ENCODE measurements around the gene CXADR.

The CXADR gene

GRCh38 chr21:17560377-17561025, 47.7 kb downstream of the CXADR start:
- Histone ChIP-seq H3K4me3 (ENCODE audit: insufficient read depth, low read depth, low read length, poor library complexity, severe bottlenecking) (no peak overlapping the region), H3K27me3 (replicated peaks; ENCODE audit: control insufficient read depth, insufficient read depth, low read length, poor library complexity, severe bottlenecking) (no peaks in the 10 kb centered on the region), H3K4me1 (ENCODE audit: control insufficient read depth, insufficient read depth, low read length, poor library complexity, severe bottlenecking) (no peaks in the 10 kb centered on the region), H3K36me3 (ENCODE audit: control insufficient read depth, insufficient read depth, low read length) (no peaks in the 10 kb centered on the region), H3K27ac (ENCODE audit: insufficient read depth, low read length, poor library complexity, severe bottlenecking) (no peak overlapping the region), H3K9me3 (ENCODE audit: control insufficient read depth, low read length) (no peaks in the 10 kb centered on the region)
- no peak for DNase-seq

GRCh38 chr21:17570786-17571185, 57.9 kb downstream of the CXADR start:
- Histone ChIP-seq H3K27me3 (replicated peaks; ENCODE audit: control insufficient read depth, insufficient read depth, low read length, poor library complexity, severe bottlenecking) (no peaks in the 10 kb centered on the region), H3K27ac (ENCODE audit: insufficient read depth, low read length, poor library complexity, severe bottlenecking) (no peak overlapping the region), H3K9me3 (ENCODE audit: control insufficient read depth, low read length) (no peaks in the 10 kb centered on the region), H3K4me1 (ENCODE audit: control insufficient read depth, insufficient read depth, low read length, poor library complexity, severe bottlenecking) (no peaks in the 10 kb centered on the region), H3K36me3 (ENCODE audit: control insufficient read depth, insufficient read depth, low read length) (no peaks in the 10 kb centered on the region), H3K4me3 (ENCODE audit: insufficient read depth, low read depth, low read length, poor library complexity, severe bottlenecking) (no peak overlapping the region)
- no peak for DNase-seq

DNA sequence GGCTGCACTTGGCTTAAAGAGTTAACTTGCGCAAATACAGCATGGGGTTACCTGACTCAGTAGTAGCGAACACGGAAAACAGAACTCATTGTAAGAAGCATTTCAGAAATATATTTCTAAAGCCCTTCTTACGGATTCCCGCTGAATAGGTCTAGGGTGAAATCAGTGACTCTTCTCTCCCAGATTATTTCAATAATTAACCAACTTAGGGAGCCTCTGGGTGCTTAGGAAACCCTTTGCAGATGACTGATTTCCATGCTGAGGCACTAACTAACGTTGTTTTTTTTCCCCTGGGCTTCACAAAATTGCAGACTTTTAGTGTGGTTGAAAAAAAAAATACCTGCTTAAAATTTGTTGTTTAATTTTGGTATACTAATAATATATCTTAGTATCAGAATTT, 59.6 kb downstream of the CXADR start:
- Histone ChIP-seq H3K4me1 (ENCODE audit: control insufficient read depth, insufficient read depth, low read length, poor library complexity, severe bottlenecking) (no peaks in the 10 kb centered on the region), H3K27ac (ENCODE audit: insufficient read depth, low read length, poor library complexity, severe bottlenecking) (no peak overlapping the region), H3K36me3 (ENCODE audit: control insufficient read depth, insufficient read depth, low read length) (no peaks in the 10 kb centered on the region), H3K9me3 (ENCODE audit: control insufficient read depth, low read length) (no peaks in the 10 kb centered on the region), H3K27me3 (replicated peaks; ENCODE audit: control insufficient read depth, insufficient read depth, low read length, poor library complexity, severe bottlenecking) (no peaks in the 10 kb centered on the region), H3K4me3 (ENCODE audit: insufficient read depth, low read depth, low read length, poor library complexity, severe bottlenecking) (no peak overlapping the region)
- no peak for DNase-seq

DNA sequence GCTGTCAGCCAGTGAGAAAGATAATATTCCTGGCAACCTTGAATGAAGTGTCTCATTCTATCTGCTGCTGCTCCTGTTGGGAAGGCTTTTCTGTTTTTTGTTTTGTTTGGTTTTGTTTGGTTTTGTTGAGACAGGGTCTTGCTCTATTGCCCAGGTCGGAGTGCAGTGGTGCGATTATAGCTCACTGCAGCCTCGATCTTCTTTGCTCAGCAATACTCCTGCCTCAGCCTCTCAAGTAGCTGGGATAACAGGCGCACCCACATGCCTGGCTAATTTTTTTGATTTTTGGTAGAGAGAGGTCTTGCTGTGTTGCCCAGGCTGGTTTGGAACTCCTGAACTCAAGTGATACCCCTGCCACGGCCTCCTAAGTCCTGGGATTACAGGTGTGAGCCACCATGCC, 62.2 kb downstream of the CXADR start:
- no peaks in the 10 kb centered on the region for H3K27me3 ChIP-seq (replicated peaks; ENCODE audit: control insufficient read depth, insufficient read depth, low read length, poor library complexity, severe bottlenecking)
- no peaks in the 10 kb centered on the region for H3K9me3 ChIP-seq (ENCODE audit: control insufficient read depth, low read length)
- no peak overlapping the region for H3K27ac ChIP-seq (ENCODE audit: insufficient read depth, low read length, poor library complexity, severe bottlenecking)
- H3K36me3 ChIP-seq (ENCODE audit: control insufficient read depth, insufficient read depth, low read length) = no peaks in the 10 kb centered on the region
- no peaks in the 10 kb centered on the region for H3K4me1 ChIP-seq (ENCODE audit: control insufficient read depth, insufficient read depth, low read length, poor library complexity, severe bottlenecking)
- no peak for DNase-seq
- H3K4me3 ChIP-seq (ENCODE audit: insufficient read depth, low read depth, low read length, poor library complexity, severe bottlenecking) = no peak overlapping the region

- no peak overlapping the region for H3K27ac ChIP-seq (ENCODE audit: insufficient read depth, low read length, poor library complexity, severe bottlenecking)
- DNase-seq = no peak
- no peaks in the 10 kb centered on the region for H3K9me3 ChIP-seq (ENCODE audit: control insufficient read depth, low read length)
- no peaks in the 10 kb centered on the region for H3K36me3 ChIP-seq (ENCODE audit: control insufficient read depth, insufficient read depth, low read length)
- H3K4me3 ChIP-seq (ENCODE audit: insufficient read depth, low read depth, low read length, poor library complexity, severe bottlenecking) = no peak overlapping the region
- no peaks in the 10 kb centered on the region for H3K4me1 ChIP-seq (ENCODE audit: control insufficient read depth, insufficient read depth, low read length, poor library complexity, severe bottlenecking)
- no peaks in the 10 kb centered on the region for H3K27me3 ChIP-seq (replicated peaks; ENCODE audit: control insufficient read depth, insufficient read depth, low read length, poor library complexity, severe bottlenecking)
These were observed 63.4 kb downstream of the CXADR start for GRCh38 chr21:17576080-17576835.

DNA sequence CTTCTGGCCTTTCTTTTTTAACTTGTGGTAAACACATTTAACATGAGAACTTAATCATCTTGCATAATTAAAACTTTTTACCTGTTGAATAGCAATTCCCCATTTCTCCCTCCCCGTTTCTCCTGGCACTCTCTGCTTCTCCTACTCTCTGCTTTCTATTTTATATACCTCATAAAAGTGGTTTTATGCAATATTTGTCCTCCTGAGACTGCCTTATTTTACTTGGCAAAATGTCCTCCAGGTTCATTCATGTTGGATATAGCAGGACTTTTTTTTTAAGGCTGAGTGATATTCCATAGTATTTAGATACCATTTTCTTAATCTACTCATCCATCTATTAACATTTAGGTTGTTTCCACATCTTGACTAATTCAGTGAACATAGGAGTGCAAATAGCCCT, 64.9 kb downstream of the CXADR start:
- Histone ChIP-seq H3K4me3 (ENCODE audit: insufficient read depth, low read depth, low read length, poor library complexity, severe bottlenecking) (no peak overlapping the region), H3K27ac (ENCODE audit: insufficient read depth, low read length, poor library complexity, severe bottlenecking) (no peak overlapping the region), H3K9me3 (ENCODE audit: control insufficient read depth, low read length) (no peaks in the 10 kb centered on the region), H3K4me1 (ENCODE audit: control insufficient read depth, insufficient read depth, low read length, poor library complexity, severe bottlenecking) (no peaks in the 10 kb centered on the region), H3K27me3 (replicated peaks; ENCODE audit: control insufficient read depth, insufficient read depth, low read length, poor library complexity, severe bottlenecking) (no peaks in the 10 kb centered on the region), H3K36me3 (ENCODE audit: control insufficient read depth, insufficient read depth, low read length) (no peaks in the 10 kb centered on the region)
- no peak for DNase-seq

DNA sequence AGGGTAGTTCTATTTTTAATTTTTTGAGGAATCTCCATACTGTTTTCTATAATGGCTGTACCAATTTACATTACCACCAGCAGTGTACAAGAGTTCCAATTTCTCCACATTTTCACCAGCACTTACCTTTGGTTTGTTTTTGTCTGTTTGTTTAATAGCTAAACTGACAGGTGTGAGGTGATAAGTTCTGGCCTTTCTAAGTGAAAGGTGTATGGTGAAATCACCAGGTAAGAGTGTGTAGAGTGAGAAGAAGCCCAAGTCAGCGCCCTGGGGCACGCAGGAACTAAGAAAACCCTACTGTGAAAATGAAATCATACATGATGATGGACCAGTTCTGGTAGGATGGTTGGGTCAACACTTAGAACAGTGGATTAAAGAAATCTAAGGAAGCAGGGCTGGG, 65.3 kb downstream of the CXADR start:
- Histone ChIP-seq H3K4me1 (ENCODE audit: control insufficient read depth, insufficient read depth, low read length, poor library complexity, severe bottlenecking) (no peaks in the 10 kb centered on the region), H3K4me3 (ENCODE audit: insufficient read depth, low read depth, low read length, poor library complexity, severe bottlenecking) (no peak overlapping the region), H3K9me3 (ENCODE audit: control insufficient read depth, low read length) (no peaks in the 10 kb centered on the region), H3K27ac (ENCODE audit: insufficient read depth, low read length, poor library complexity, severe bottlenecking) (no peak overlapping the region), H3K36me3 (ENCODE audit: control insufficient read depth, insufficient read depth, low read length) (no peaks in the 10 kb centered on the region), H3K27me3 (replicated peaks; ENCODE audit: control insufficient read depth, insufficient read depth, low read length, poor library complexity, severe bottlenecking) (no peaks in the 10 kb centered on the region)
- DNase-seq = no peak

DNA sequence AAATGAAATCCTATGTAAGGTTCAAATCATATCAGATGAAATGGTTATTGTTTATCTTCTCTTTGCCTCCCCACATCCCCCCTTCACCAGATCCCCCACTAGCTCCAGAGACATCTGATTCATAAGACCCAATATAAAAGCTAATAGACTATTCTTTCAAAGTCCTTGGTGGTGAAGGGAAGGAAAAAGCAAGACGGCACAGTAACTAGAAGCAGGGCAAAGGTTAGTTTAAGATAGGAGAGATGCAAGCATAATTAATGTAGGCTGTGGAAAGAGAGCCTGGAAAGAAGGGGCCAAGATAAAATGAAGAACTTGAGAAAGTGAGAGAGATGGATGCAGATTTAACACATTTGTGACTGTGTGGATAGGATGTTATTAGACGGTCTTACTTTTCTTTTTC, 66.0 kb downstream of the CXADR start:
- Histone ChIP-seq H3K4me3 (ENCODE audit: insufficient read depth, low read depth, low read length, poor library complexity, severe bottlenecking) (no peak overlapping the region), H3K27me3 (replicated peaks; ENCODE audit: control insufficient read depth, insufficient read depth, low read length, poor library complexity, severe bottlenecking) (no peaks in the 10 kb centered on the region), H3K36me3 (ENCODE audit: control insufficient read depth, insufficient read depth, low read length) (no peaks in the 10 kb centered on the region), H3K27ac (ENCODE audit: insufficient read depth, low read length, poor library complexity, severe bottlenecking) (no peak overlapping the region), H3K9me3 (ENCODE audit: control insufficient read depth, low read length) (no peaks in the 10 kb centered on the region), H3K4me1 (ENCODE audit: control insufficient read depth, insufficient read depth, low read length, poor library complexity, severe bottlenecking) (no peaks in the 10 kb centered on the region)
- no peak for DNase-seq

DNA sequence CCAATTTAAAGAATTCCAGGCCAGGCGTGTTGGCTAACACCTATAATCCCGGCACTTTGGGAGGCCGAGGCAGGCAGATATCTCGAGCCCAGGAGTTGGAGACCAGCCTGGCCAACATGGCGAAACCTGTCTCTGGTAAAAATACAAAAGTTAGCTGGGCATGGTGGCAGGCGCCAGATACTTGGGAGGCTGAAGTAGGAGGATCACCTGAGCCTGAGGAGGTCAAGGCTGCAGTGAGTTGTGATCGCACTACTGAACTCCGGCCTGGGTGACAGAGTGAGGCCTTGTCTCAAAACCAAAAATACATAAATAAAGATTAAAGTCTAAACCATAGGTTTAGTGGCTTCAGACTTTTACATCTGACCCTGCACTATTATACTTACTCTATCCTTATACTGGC, 67.5 kb downstream of the CXADR start:
- Histone ChIP-seq H3K36me3 (ENCODE audit: control insufficient read depth, insufficient read depth, low read length) (no peaks in the 10 kb centered on the region), H3K9me3 (ENCODE audit: control insufficient read depth, low read length) (no peaks in the 10 kb centered on the region), H3K4me3 (ENCODE audit: insufficient read depth, low read depth, low read length, poor library complexity, severe bottlenecking) (no peak overlapping the region), H3K27ac (ENCODE audit: insufficient read depth, low read length, poor library complexity, severe bottlenecking) (no peak overlapping the region), H3K27me3 (replicated peaks; ENCODE audit: control insufficient read depth, insufficient read depth, low read length, poor library complexity, severe bottlenecking) (no peaks in the 10 kb centered on the region), H3K4me1 (ENCODE audit: control insufficient read depth, insufficient read depth, low read length, poor library complexity, severe bottlenecking) (no peaks in the 10 kb centered on the region)
- no peak for DNase-seq

GRCh38 chr21:17583898-17584297, 71.1 kb downstream of the CXADR start:
- no peaks in the 10 kb centered on the region for H3K36me3 ChIP-seq (ENCODE audit: control insufficient read depth, insufficient read depth, low read length)
- no peak overlapping the region for H3K27ac ChIP-seq (ENCODE audit: insufficient read depth, low read length, poor library complexity, severe bottlenecking)
- DNase-seq = no peak
- H3K27me3 ChIP-seq (replicated peaks; ENCODE audit: control insufficient read depth, insufficient read depth, low read length, poor library complexity, severe bottlenecking) = no peaks in the 10 kb centered on the region
- no peaks in the 10 kb centered on the region for H3K9me3 ChIP-seq (ENCODE audit: control insufficient read depth, low read length)
- H3K4me3 ChIP-seq (ENCODE audit: insufficient read depth, low read depth, low read length, poor library complexity, severe bottlenecking) = no peak overlapping the region
- H3K4me1 ChIP-seq (ENCODE audit: control insufficient read depth, insufficient read depth, low read length, poor library complexity, severe bottlenecking) = no peaks in the 10 kb centered on the region
